ENCODE data around the gene CACNA1S.

CACNA1S gene

GRCh38 chr1:201039876-201040275, 72.3 kb downstream of the CACNA1S start:
- Histone ChIP-seq H3K27me3 (ENCODE audit: insufficient read depth, low read length) (no peaks in the 10 kb centered on the region), H3K4me3 (ENCODE audit: low read depth, low read length) (no peak overlapping the region), H2AFZ (ENCODE audit: insufficient read depth, low read length, poor library complexity) (no peak overlapping the region), H3K4me1 (ENCODE audit: control insufficient read depth in 1 of 2, insufficient read depth in 2 of 2, low read length in 2 of 2) (no peaks in the 10 kb centered on the region), H2BK5ac (ENCODE audit: low read depth, low read length, poor library complexity) (no peak overlapping the region), H3K4ac (ENCODE audit: low read depth, low read length) (no peak overlapping the region), H3K36me3 (ENCODE audit: control insufficient read depth in 1 of 2, insufficient read depth in 2 of 2, low read length in 2 of 2) (no peaks in the 10 kb centered on the region), H4K8ac (ENCODE audit: low read depth, low read length) (no peak overlapping the region), H3K79me1 (ENCODE audit: low read length) (no peaks in the 10 kb centered on the region), H3K18ac (ENCODE audit: low read length) (no peak overlapping the region), H3K9ac (ENCODE audit: low read length) (no peak overlapping the region), H3K14ac (ENCODE audit: low read length) (no peak overlapping the region), H3K23ac (ENCODE audit: low read length) (no peak overlapping the region), H2BK120ac (ENCODE audit: insufficient read depth, low read length, poor library complexity) (no peak overlapping the region), H3K79me2 (ENCODE audit: control insufficient read depth, insufficient read depth, low read length, poor library complexity) (no peaks in the 10 kb centered on the region), H2AK5ac (ENCODE audit: low read length) (no peak overlapping the region), H3K4me2 (ENCODE audit: low read length) (no peak overlapping the region), H3K27ac (ENCODE audit: low read depth, low read length) (no peak overlapping the region), H4K12ac (ENCODE audit: low read depth, low read length) (no peak overlapping the region), H4K91ac (ENCODE audit: low read depth, low read length) (no peak overlapping the region), H3K9me3 (ENCODE audit: insufficient read depth, low read depth, low read length) (peaks cover 3% of the 10 kb centered on the region), H2BK12ac (ENCODE audit: low read length) (no peak overlapping the region)
- WGBS (ENCODE audit: extremely low coverage, insufficient coverage, insufficient read length): no CpG with 5 or more reads among the region's 5 CpGs
- DNase-seq: no peak

DNA sequence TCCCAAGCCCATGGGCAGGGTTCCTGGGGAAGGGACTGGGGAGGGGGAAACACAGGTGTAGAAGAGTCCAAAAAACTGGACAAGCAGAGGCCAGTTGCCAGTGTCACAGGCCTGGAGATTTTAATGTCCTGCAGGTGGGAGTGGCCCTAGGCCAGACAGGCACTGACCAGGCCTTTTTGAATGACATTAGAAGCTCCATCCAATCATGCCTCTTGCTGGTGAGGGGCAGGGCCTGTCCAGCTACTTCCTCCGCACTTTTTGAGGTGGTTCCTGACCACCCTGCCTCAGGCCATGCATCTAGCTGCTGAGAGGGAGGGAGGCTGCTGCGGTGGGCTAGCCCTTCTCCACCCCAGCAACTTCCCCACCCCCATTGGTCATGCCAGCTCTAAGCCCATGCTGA, 72.8 kb downstream of the CACNA1S start:
- H3K14ac ChIP-seq (ENCODE audit: low read length): no peak overlapping the region
- H3K4me3 ChIP-seq (ENCODE audit: low read depth, low read length): no peak overlapping the region
- H2BK120ac ChIP-seq (ENCODE audit: insufficient read depth, low read length, poor library complexity): no peak overlapping the region
- no peaks in the 10 kb centered on the region for H3K27me3 ChIP-seq (ENCODE audit: insufficient read depth, low read length)
- no peak overlapping the region for H2BK12ac ChIP-seq (ENCODE audit: low read length)
- no peak overlapping the region for H3K18ac ChIP-seq (ENCODE audit: low read length)
- no peak overlapping the region for H2AK5ac ChIP-seq (ENCODE audit: low read length)
- no peaks in the 10 kb centered on the region for H3K79me1 ChIP-seq (ENCODE audit: low read length)
- H4K12ac ChIP-seq (ENCODE audit: low read depth, low read length): no peak overlapping the region
- no peak overlapping the region for H4K91ac ChIP-seq (ENCODE audit: low read depth, low read length)
- peaks cover 3% of the 10 kb centered on the region for H3K9me3 ChIP-seq (ENCODE audit: insufficient read depth, low read depth, low read length)
- no peak overlapping the region for H2AFZ ChIP-seq (ENCODE audit: insufficient read depth, low read length, poor library complexity)
- no peaks in the 10 kb centered on the region for H3K79me2 ChIP-seq (ENCODE audit: control insufficient read depth, insufficient read depth, low read length, poor library complexity)
- H3K23ac ChIP-seq (ENCODE audit: low read length): no peak overlapping the region
- H3K9ac ChIP-seq (ENCODE audit: low read length): no peak overlapping the region
- no peak overlapping the region for H4K8ac ChIP-seq (ENCODE audit: low read depth, low read length)
- no CpG with 5 or more reads among the region's 2 CpGs for WGBS (ENCODE audit: extremely low coverage, insufficient coverage, insufficient read length)
- H3K4ac ChIP-seq (ENCODE audit: low read depth, low read length): no peak overlapping the region
- H2BK5ac ChIP-seq (ENCODE audit: low read depth, low read length, poor library complexity): no peak overlapping the region
- H3K4me2 ChIP-seq (ENCODE audit: low read length): no peak overlapping the region
- no peak for DNase-seq
- H3K4me1 ChIP-seq (ENCODE audit: control insufficient read depth in 1 of 2, insufficient read depth in 2 of 2, low read length in 2 of 2): no peaks in the 10 kb centered on the region
- H3K36me3 ChIP-seq (ENCODE audit: control insufficient read depth in 1 of 2, insufficient read depth in 2 of 2, low read length in 2 of 2): no peaks in the 10 kb centered on the region
- H3K27ac ChIP-seq (ENCODE audit: low read depth, low read length): no peak overlapping the region

GRCh38 chr1:201038186-201038876, 73.9 kb downstream of the CACNA1S start:
- H3K27me3 ChIP-seq (ENCODE audit: insufficient read depth, low read length): no peaks in the 10 kb centered on the region
- no peak overlapping the region for H3K14ac ChIP-seq (ENCODE audit: low read length)
- H4K91ac ChIP-seq (ENCODE audit: low read depth, low read length): no peak overlapping the region
- no peak overlapping the region for H3K4ac ChIP-seq (ENCODE audit: low read depth, low read length)
- peaks cover 3% of the 10 kb centered on the region for H3K9me3 ChIP-seq (ENCODE audit: insufficient read depth, low read depth, low read length)
- H2AFZ ChIP-seq (ENCODE audit: insufficient read depth, low read length, poor library complexity): no peak overlapping the region
- H2AK5ac ChIP-seq (ENCODE audit: low read length): no peak overlapping the region
- H3K9ac ChIP-seq (ENCODE audit: low read length): no peak overlapping the region
- H4K8ac ChIP-seq (ENCODE audit: low read depth, low read length): no peak overlapping the region
- no peaks in the 10 kb centered on the region for H3K4me1 ChIP-seq (ENCODE audit: control insufficient read depth in 1 of 2, insufficient read depth in 2 of 2, low read length in 2 of 2)
- no CpG with 5 or more reads among the region's 10 CpGs for WGBS (ENCODE audit: extremely low coverage, insufficient coverage, insufficient read length)
- no peak for DNase-seq
- no peak overlapping the region for H2BK5ac ChIP-seq (ENCODE audit: low read depth, low read length, poor library complexity)
- no peak overlapping the region for H2BK120ac ChIP-seq (ENCODE audit: insufficient read depth, low read length, poor library complexity)
- H3K4me2 ChIP-seq (ENCODE audit: low read length): no peak overlapping the region
- H3K36me3 ChIP-seq (ENCODE audit: control insufficient read depth in 1 of 2, insufficient read depth in 2 of 2, low read length in 2 of 2): no peaks in the 10 kb centered on the region
- no peak overlapping the region for H2BK12ac ChIP-seq (ENCODE audit: low read length)
- H3K23ac ChIP-seq (ENCODE audit: low read length): no peak overlapping the region
- no peak overlapping the region for H3K18ac ChIP-seq (ENCODE audit: low read length)
- H3K4me3 ChIP-seq (ENCODE audit: low read depth, low read length): no peak overlapping the region
- H3K79me1 ChIP-seq (ENCODE audit: low read length): no peaks in the 10 kb centered on the region
- no peaks in the 10 kb centered on the region for H3K79me2 ChIP-seq (ENCODE audit: control insufficient read depth, insufficient read depth, low read length, poor library complexity)
- no peak overlapping the region for H4K12ac ChIP-seq (ENCODE audit: low read depth, low read length)
- no peak overlapping the region for H3K27ac ChIP-seq (ENCODE audit: low read depth, low read length)

- Histone ChIP-seq H3K23ac (ENCODE audit: low read length) (no peak overlapping the region), H3K4me2 (ENCODE audit: low read length) (no peak overlapping the region), H3K9me3 (ENCODE audit: insufficient read depth, low read depth, low read length) (peaks cover 3% of the 10 kb centered on the region), H3K18ac (ENCODE audit: low read length) (no peak overlapping the region), H3K14ac (ENCODE audit: low read length) (no peak overlapping the region), H3K27ac (ENCODE audit: low read depth, low read length) (no peak overlapping the region), H3K36me3 (ENCODE audit: control insufficient read depth in 1 of 2, insufficient read depth in 2 of 2, low read length in 2 of 2) (no peaks in the 10 kb centered on the region), H2BK5ac (ENCODE audit: low read depth, low read length, poor library complexity) (no peak overlapping the region), H3K4ac (ENCODE audit: low read depth, low read length) (no peak overlapping the region), H3K9ac (ENCODE audit: low read length) (no peak overlapping the region), H4K91ac (ENCODE audit: low read depth, low read length) (no peak overlapping the region), H2BK12ac (ENCODE audit: low read length) (no peak overlapping the region), H3K27me3 (ENCODE audit: insufficient read depth, low read length) (no peaks in the 10 kb centered on the region), H4K8ac (ENCODE audit: low read depth, low read length) (no peak overlapping the region), H3K79me2 (ENCODE audit: control insufficient read depth, insufficient read depth, low read length, poor library complexity) (no peaks in the 10 kb centered on the region), H2BK120ac (ENCODE audit: insufficient read depth, low read length, poor library complexity) (no peak overlapping the region), H2AFZ (ENCODE audit: insufficient read depth, low read length, poor library complexity) (no peak overlapping the region), H3K4me3 (ENCODE audit: low read depth, low read length) (no peak overlapping the region), H4K12ac (ENCODE audit: low read depth, low read length) (no peak overlapping the region), H2AK5ac (ENCODE audit: low read length) (no peak overlapping the region), H3K4me1 (ENCODE audit: control insufficient read depth in 1 of 2, insufficient read depth in 2 of 2, low read length in 2 of 2) (no peaks in the 10 kb centered on the region), H3K79me1 (ENCODE audit: low read length) (no peaks in the 10 kb centered on the region)
- DNase-seq: no peak
- no CpG with 5 or more reads among the region's 12 CpGs for WGBS (ENCODE audit: extremely low coverage, insufficient coverage, insufficient read length)
These were observed 75.9 kb downstream of the CACNA1S start for GRCh38 chr1:201036188-201036842.

Data from trophoblast cell (in vitro differentiated cells and primary cell).